HG02884 (cell line): ENCODE measurements around the gene DROSHA.
"Not testable (repeated sequence)": the region's sequence is repeated elsewhere in the genome, so short reads cannot be mapped to it uniquely, and the experiment has no call there.

Experiments used
- ATAC-seq: cut with Tn5 transposase; IDR thresholded peaks from one replicate; pipeline ENCODE4 v1.9.1; 2021; ENCODE audit warnings: mild to moderate bottlenecking, moderate library complexity; ENCODE audit not compliant: unreplicated experiment

The DROSHA gene

DNA sequence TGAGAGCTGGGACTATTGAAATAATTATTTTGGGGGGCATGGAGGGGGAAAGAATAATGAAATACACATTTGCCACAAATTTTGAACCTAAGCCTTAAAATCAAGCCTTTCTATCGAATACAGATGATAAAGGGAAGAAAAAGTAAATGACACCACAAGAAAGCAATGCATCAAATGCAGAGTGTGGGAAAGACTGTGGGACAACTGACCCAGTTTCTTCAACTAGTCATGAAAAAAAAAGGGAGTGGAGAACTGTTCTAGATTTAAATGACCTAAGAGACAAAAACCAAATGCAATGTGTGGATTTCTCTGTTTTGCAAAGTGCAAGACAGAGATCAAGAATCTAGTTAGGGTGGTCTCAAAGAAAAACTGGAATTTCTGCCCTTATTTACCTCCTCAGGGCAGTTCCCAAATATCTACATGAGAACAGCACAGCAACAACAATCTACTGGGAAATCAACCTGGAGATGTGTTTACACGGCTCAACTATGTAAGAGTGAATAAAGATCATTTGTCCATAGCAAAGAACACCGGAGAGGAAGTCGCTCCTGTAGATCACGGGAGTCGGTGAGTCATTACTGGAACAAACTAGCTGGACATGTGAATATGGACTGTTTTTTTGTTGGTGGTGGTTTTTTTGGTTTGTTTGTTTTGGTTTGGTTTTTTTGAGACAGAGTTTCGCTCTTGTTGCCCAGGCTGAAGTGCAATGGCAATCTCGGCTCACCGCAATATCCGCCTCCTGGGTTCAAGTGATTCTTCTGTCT lies 145.9 kb downstream of the DROSHA start:
- no peak for ATAC-seq

DNA sequence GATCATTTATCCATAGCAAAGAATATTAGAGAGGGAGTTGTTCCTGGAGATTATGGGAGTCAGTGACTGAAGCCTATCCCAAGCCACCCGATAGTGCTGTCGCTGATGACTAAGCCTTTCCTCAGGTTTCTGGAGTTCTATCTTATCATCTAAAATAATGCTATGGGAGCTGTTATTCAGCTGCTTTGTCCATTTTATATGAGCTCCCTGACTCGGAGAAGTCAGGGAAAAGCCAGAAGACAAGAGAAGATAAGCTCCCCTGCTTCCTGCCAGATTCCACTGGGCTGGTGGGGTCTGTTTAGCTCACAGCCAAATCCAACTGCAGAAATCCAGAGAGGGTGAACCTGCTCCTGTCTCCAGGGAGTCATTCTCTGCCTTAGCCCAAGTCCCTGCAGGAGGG lies 148.2 kb downstream of the DROSHA start:
- ATAC-seq = no peak

DNA sequence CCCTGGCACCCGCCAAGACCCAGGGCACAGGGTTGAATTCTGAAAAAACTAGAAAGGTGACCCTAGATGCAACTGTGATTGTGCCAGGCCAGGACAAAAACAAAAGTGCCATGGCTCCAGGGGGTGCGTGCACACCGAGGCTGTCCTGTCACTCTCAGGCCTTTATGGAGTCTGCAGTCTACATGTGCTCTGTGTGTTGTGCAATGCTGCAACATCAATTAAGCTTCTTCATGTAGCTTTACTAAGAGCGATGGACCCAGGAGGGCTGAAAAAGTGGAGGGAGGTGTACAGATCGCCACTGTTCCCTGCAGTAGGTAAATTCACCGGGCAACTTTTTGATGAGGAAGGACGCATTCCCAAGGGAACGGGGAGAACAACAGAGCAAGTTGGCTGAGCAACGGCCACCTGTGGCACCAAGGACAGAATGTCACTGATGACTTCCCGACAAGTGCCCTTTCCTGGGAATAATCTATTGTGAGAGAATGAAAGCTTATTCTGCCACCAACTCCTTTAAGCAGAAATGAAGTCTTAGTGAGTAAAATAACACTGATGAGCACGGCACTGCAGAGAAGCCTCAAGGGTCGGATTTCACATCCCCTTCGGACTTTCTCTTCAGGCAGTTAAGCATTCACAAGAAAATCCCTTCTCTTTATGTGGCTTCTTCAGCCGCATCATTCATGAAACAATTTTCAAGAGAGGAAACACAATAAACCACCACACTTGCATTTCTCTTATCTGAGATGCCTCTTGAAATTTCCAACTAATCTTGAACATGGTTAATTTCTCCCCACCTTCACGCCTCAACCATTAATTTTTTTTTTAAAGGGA lies 149.6 kb downstream of the DROSHA start:
- ATAC-seq = no peak

DNA sequence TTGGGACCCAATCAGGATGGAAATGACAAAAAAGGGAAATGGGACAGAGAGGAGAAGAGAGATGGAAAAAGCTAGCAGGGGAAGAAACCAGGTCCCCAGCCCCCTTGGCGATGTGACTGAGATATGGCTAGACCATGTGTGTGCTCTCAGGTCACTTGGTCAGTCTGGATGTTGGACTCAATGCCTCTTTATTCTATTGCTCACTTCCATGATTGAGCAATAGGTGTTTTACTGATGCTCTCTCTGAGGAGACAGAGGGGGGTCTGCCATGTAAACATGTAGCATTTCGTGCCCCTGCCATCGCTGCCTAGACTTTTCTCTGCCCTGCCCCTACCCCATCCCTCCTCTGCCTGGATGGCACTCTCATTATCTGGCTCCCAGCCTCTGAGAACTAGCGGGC lies 150.6 kb downstream of the DROSHA start:
- no peak for ATAC-seq

DNA sequence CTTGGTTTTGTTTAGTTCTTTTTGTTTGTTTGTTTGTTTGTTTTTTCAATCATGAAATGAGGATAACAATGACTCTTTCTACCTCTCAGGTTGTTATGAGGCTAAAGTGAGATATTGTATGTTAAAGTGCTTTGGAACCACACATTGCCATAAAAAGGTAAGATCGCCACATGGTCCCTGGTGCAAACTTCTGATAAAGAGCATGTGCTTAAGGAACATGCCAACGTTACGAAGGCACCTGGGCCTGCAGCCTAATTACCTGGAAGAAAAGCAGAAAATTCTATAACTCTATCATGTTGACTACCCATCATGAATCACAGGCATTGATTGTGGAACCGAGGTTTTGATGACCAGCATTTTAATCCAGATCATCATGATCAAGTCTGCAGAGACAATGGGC lies 151.8 kb downstream of the DROSHA start:
- ATAC-seq = no peak

DNA sequence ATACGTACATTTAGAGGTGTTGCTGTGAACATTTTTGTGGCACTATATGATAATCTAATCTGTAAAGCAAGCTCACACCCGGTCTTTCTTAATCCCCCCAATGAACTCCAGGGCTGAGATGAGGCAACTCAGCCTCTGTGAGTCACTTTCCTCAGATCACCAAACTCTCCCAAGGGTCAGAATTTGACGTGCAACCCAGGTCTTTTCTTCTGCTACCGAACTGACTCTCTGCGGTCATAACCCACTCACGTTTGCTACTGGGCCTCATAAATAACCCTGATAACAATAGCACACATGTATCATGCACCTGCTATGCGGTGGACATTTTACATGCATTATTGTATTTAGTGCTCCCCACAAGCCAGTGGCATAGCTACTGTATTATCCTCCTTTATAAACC lies 153.1 kb downstream of the DROSHA start:
- ATAC-seq = no peak

DNA sequence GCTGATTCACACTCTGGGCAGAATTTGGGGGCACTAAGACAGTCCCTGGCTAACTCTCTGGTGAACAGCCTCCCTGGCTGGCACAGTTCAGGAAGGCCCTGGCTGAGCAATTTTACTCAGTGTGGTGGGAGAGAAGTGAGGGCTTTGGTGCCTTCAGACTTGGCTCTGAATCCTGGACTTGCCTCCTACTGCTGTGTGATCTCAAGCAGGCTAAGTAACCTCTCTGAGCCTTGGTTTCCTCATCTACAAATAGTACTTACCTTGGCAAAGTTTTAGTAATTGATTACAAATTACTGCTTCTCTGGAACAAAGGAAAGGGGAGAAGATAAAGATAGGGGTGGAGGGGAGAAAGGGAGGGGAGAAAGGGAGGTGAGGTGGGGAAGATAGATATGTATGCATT lies 153.8 kb downstream of the DROSHA start:
- ATAC-seq = no peak

DNA sequence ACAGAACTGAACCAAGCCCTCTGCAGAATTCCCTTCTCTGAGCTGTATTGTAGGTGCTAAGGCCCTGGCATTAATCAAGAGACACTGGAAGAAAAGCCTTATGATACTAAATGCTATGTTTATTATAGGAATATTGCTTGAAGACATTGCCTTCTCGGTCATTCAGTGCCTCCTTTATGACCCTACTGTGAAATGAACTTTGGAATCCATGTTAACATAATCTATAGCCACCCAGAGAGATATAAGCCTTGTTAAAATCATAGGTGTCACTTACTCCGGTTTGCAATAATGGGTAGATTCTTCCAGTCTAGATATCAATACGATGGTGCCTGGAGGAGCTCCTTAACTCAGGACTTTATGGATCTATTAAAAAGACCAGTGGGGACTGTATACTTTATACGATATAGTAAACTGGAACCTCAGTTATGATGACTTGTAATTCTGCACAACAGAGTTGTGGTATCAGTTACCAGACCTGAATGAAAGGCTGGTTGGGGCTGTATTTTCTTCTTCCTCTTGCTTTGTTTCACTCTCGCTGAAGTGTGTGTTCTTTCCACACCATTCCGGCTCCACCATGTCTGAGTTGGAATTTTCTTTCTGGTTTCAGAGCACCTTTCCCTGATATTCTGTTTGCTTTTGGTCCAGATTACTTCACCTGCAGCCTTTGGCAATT lies 154.5 kb downstream of the DROSHA start:
- ATAC-seq = no peak

DNA sequence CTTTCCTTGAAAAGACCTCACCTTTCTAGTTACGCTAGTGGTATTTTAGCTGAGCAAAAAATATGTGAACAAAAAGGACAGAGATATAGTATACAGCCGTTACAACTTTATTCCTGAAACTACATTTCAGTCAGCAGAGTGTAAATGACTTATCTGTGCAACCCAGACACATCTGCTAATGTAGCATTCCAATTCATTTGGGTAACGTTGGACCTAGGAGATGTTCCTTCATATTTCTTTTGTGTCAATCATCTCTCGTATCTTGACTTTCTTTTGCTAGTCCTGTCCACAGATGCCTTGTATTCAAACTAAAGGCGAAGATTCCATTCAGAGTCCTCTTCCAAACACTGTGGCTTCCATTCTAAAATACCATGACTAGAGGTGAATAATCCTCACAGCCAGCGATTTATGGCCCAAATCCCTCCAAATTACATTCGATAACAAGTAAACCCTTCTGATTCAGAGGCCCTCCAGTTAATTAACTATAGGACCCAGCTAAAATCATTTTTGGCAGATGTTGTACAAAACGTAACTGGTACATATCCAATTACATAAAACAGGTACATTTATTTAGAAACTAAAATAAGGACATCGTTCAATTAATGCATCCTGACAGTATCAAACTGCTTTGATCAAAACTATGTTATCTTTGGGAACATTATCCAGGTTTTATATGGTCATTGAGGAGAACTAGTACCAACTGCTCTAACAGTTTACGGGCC lies 155.7 kb downstream of the DROSHA start:
- ATAC-seq = no peak

DNA sequence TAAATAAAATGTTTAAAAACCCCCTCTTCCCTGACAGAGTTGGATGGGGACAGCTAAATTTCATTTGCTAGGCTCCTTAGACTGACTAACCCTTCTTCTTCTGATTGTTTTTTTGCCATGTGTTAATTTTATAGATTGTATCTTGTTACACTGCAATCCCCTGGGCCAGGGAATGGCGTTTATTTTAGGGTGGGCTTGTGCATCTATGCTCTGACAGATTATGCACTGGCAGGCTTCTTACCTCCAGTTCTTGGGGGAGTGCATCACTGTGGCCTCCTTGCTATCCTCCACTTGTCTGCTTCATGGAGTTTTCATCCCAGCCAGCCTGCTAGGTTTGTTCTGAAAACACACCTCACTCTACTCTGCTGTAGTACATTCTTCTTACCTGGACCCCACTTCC lies 159.8 kb downstream of the DROSHA start:
- no peak for ATAC-seq

DNA sequence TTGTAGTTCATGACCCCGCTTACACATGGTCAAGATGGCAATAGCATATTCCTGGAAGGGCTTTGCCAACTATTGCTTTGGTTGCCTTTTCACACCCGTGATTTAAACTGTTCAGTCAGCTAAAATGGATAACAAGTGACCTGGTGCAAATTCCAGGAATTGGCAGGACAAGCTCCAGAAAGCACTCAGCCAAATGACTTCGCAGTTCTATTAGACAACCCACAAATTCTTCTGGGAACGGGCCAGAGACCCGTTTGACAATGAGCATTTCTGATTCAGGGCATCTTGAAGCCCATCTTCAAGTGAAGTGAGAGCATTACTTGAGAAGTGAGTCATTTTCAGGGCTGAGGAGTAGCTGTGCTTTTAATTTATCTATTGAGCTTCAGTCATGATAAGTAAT lies 165.0 kb downstream of the DROSHA start:
- ATAC-seq = no peak

DNA sequence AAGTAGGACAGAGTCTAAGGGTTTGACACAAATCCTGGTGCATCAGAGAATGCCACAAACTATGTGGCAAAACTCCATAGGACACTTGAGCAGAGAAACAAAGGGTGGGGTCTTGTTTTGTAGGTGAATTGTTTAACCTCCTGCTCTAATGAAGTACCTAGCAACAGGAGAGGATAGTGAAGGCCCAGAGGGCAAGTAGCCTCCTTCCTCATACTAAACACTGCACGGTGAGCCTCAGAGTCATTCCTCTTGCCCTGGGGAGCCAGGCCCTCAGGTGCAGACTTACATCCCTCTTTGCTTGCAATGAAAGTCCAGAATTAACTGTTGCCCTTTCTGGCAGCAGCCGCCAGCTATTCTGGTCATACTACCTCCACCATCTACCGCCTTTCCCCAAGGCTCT lies 166.1 kb downstream of the DROSHA start:
- ATAC-seq = no peak

DNA sequence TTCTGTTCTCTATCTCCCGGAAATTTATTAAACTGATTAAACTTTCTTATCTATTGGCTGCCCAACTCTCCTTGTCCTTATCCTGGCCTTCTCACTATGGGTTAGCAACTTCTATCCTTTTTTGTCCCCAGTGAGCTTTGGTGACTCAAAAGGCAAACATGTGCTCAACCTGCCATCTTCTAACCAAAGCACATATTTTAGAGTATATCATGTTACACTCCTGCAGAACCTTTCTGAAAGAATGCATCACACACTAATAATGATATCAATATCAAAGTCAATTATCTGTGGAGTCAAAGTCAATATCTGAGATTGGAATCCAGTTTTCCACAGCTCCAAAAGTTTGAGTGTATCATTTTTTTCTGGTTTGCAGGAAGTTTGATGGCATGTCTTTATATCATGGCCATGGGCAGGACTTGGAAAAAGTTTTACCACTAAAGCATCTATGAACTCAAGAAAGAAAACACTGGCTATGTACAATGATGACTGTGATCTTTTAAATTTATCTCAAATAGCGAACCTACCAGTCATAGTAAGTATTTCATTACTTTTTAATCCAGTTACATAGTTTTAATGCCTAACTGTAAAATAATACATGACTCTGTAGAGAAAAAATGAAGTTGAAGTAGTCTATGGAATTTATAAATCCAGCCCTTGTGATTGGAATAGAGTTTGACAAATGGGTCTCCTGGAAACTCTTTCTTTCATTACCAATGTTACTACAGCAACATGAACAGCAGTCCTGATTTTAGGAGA lies 166.8 kb downstream of the DROSHA start:
- no peak for ATAC-seq

DNA sequence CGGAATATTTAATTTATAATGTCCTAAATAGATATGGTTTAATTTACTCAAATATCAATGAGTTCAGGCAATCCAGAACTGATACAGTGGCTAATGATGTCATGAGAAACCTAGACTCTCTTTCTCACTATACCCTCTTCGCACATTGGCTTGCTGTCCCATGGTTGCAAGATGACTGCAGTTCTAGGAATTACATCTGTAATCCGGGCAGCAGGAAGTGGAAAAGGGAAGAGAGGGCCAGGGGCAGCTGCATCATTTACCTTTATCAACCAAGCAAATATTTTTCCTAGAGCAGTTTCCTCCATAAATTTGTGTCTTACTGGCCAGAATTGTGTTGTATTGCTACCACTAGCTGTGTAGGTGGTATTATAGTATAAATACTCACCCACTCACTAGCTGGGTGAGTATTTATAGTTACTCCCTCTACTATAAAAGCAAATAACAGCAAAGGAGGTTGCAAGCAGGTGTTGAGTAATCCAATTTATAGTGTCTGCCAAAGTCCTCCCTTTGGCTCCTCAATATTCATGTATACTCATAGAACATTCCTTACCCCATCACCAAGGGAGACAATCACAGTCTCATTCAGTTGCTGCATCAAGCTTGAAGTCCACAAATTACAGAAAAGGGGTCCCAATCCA lies 168.8 kb downstream of the DROSHA start:
- ATAC-seq = no peak

DNA sequence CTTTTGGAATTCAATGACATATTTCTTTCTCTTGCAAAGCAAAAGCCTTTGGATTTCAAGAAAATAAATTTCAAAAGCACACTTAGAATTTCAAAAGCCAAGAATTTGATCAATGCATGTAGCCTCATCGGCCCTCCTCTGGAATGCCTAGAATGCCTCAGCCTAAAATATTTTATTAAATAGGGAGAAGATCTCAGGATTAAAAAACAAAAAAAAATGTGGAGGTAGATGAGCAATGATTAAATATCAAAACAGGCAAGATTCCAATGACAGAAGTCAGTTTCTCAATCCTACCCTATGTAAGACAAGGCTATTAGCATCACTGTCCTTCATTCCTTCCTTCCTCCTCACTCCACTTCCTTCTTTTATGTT lies 169.4 kb downstream of the DROSHA start:
- ATAC-seq = no peak

DNA sequence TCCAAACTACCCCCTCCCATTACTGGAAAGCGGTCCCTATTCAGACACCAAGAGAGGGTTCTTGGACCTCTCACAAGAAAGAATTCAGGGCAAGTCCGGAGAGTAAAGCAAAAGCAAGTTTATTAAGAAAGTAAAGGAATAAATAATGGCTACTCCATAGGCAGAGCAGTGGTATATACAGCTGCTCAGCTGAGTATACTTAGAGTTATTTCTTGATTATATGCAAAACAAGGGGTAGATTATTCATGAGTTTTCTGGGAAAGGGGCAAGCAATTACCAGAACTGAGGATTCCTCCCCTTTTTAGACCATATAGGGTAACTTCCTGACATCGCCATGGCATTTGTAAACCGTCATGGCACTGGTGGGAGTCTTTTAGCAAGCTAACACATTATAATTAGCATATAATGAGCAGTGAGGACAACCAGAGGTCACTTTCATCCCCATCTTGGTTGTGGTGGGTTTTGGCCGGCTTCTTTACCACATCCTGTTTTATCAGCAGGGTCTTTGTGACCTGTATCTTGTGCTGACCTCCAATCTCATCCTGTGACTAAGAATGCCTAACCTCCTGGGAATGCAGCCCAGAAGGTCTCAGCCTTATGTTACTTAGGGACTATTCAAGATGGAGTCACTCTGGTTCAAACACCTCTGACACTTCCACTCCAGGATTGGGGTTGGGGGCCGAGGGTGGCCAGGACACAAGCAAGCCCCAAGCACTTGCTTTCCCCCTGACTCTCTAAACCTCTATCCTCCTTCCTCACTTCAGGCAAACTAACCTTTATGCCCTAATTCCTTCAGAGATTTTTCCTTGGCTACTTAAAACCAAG lies 170.0 kb downstream of the DROSHA start:
- ATAC-seq = not testable (repeated sequence)

DNA sequence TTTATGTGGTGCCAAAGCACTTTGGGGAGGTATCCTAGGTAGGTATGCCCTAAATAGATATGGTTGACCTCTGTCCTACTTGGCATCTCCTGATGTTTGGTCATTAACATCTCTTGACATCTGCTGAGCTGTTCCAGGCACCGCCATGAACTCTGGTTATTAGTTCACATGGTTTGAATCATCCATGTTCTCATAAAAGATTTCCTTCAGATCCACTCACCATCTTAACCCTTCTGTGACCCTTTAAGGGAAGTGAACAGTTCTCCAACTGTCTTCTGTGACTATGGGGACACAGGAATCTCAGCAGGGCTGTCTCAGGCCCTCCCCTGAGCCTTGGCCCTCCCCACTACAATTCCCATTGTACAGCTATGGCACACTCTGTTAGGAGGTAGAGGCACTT lies 170.7 kb downstream of the DROSHA start:
- no peak for ATAC-seq

DNA sequence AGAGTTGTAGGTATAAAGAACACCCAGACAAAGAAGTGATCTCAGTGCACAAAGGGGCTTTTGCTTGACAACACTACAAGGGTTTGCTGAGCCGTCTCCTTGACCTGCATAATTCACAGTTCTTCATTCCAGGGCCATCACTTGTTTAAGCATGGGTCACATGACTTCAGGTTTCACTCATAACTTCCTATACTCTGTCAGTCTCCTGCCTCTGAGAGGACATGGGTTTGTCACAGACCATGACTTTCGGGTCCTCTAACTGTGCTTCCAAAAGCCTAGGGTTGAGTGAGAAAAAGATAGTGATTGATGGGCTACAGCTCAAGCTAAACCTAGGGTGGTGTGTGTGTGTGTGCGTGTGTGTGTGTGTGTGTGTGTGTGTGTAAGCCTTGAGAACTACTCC lies 172.1 kb downstream of the DROSHA start:
- ATAC-seq = no peak

DNA sequence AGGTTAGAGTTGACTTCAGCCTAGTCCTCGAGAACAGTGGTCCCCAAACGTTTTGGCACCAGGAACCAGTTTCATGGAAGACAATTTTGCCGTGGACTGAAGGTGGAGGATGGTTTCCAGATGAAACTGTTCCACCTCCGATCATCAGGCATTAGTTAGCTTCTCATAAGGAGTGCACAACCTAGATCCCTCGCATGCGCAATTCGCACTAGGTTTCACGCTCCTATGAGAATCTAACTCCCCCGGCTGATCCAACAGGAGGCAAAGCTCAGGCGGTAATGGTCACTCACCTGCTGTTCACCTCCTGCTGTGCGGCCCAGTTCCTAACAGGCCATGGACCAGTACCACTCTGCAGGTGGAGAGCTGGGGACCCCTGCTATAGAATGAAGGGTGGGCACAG lies 174.9 kb downstream of the DROSHA start:
- ATAC-seq = no peak
